Measurements from ENCODE around the gene NDNF.

- TF ChIP-seq CTCF (IDR thresholded peaks at IDR 0.05) (no peak), EP300 (IDR thresholded peaks at IDR 0.05) (no peak), POLR2A (IDR thresholded peaks at IDR 0.05) (no peak)
Measured at GRCh38 chr4:121025540-121025939, 46.8 kb downstream of the NDNF start.
